ENCODE measurements around the gene COPZ1.
"Not testable (repeated sequence)": the region's sequence is repeated elsewhere in the genome, so short reads cannot be mapped to it uniquely, and the experiment has no call there.

COPZ1 gene, protein sequence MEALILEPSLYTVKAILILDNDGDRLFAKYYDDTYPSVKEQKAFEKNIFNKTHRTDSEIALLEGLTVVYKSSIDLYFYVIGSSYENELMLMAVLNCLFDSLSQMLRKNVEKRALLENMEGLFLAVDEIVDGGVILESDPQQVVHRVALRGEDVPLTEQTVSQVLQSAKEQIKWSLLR

DNA sequence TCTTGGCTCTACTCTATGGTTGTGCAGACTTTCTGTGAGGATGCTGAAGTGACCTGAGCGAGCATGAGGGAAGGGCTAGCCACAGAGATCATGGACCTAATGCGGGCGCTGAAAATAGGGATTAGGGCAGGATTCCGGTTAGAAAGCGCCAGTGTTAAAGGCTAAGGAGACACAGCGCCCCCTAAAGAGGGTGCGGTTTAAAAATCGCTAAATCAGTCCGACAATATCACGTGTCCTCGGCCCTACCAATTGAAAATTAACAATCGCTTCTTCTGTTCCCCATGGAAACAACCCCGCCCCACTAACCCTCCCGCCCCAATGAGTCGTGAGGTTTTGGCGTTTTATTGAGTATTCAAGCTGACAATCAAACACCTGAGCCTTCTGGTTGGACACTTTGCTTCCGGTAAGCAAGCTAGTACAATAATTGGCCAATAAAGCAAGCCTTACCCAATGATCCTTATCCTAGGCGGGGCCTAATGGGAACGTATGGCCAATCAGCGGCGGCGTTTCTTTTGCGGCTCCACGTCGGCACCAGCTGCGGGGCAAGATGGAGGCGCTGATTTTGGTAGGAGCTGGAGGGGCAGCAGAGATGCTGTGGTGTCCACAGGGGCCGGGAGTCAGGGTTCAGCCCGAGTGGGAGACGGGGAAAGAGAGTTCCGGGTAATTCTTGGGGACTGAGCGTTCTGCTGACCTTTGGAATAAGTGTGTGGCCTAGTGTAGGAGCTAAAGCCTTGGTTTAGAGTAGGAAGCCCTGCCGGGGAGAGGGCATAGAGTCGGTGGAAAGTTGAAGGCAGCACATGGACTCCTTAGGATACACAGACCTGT lies at the start of gene COPZ1:
Gene COPZ1, plus strand, starts transcription at position 515 of the 825 bp plus-strand sequence. Its CDS starts 33 bp downstream, at position 548.
- peak; percentile 100 for DNase-seq

DNA sequence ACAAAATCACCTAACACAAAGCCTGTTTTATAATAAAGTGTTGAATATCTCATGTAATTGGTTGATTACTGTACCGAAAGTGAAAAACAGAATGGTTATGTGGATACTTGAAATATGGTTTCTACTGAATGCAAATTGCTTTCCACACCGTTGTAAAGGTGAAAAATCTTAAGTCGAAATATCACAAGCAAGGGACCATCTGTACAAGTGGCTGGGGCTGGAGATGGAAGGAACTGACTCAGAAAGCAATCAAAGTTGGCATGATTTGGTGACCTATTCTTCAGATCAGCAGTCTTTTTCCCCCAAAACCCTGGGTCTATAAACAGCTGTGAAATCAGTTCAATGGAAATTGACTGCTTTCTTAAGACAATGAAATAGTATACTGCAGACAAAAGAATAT lies 48.6 kb upstream of the COPZ1 start:
- no peak for DNase-seq

DNA sequence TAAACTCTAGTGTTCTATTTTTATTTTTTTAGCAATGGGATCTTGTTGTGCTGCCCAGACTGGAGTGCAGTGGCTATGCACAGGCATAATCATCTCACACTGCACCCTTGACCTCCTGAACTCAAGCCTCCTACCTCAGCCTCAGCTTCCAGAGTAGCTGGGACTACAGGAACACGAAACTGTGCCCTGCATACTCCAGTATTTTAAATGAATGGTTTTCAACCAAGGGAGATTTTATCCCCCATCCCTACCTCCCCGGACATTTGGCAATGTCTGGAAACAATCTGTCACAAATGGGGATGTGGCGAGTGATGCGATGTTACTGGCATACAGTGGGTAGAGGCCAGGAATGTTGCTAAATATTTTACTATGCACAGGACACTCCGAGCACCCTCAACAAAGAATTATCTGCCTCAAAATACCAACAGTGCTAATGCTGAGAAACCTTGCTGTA lies 47.1 kb upstream of the COPZ1 start:
- DNase-seq, result peak; percentile 78

DNA sequence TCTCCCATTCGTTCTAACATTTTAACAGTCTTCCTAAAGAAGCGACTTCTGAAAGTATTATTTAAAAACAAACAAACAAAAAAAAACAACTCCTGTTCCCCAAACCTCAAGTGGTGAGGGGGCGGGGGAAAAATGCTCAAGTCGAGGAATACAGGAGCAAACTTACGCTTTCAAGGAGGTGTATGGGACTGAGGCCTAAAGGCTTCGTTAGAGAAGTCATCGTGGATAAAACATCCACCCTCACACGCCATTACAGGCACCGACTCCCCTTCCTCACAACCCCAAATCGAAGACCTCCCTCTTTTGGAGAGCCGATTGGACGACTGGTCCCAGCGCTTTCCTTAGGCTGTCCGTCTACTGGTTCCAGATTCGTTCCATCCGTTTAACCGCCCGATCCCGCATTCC lies 45.7 kb upstream of the COPZ1 start:
- DNase-seq, result no peak

DNA sequence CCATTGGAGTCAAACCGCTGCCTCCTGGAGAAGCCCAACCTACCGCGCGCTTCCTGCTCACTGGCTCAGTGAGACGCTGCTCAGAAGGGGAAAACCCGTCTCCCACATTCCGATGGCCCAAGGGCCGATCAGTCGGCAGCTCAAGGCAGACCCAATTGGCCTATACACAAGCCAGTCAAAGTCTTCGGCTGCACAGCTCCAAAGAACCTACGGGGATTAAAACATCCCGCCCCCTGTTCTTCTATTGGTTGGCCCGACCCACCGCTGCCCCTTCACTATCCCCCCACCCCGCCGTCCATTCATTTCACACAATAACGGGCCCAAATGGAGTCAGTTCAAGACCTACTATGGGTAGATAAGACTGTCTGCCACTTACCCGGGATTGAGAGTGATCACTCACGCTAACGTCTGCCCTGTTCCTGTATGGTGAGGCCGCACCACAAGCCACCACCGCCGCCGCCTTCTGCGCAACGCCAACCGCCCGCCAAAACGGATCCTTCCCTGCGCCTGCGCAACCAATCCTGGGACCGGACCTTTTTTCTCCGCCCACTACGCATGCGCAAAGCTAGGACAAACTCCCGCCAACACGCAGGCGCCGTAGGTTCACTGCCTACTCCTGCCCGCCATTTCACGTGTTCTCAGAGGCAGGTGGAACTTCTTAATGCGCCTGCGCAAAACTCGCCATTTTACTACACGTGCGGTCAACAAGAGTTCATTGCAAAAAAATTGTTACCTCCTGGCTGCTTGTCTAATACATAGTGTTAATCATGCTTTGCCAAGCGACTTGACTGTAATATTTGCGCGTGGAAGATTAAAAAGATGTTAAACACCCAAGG lies 45.1 kb upstream of the COPZ1 start, which contains the start of gene CBX5:
Gene CBX5, minus strand, starts transcription at position 491 of the 836 bp plus-strand sequence. CDS start 22,472 bp downstream, outside the sequence.
- peak; percentile 100 for DNase-seq

DNA sequence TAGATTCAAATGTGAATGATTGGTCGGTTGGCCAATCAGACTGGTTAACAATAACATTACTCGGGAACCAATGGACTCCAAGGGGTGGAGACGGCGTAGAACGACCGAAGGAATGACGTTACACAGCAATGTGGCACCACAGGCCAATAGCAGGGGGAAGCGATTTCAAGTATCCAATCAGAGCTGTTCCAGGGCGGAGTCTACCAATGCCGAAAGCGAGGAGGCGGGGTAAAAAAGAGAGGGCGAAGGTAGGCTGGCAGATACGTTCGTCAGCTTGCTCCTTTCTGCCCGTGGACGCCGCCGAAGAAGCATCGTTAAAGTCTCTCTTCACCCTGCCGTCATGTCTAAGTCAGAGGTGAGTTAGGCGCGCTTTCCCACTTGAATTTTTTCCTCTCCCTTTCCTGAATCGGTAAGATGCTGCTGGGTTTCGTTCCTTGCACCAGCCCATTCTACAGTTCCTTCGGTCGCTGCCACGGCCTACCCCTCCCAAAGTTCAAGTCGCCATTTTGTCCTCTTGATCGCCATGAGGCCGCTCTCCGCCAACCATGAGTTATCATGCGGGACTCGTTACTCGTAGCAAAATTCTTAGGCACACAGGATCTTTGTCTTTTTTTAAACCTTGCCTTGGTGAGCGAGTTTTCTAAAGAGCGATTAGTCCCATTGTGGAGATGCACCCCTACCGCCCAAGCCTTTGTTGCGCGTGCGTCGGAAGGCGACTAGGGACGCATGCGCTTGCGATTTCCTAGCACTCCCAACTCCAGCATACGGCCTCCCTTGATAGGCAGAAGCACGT lies 44.3 kb upstream of the COPZ1 start, which contains the start of gene HNRNPA1:
Gene HNRNPA1, plus strand, starts transcription at position 259 of the 793 bp plus-strand sequence. Its CDS starts 82 bp downstream, at position 341.
- DNase-seq, result peak; percentile 100

DNA sequence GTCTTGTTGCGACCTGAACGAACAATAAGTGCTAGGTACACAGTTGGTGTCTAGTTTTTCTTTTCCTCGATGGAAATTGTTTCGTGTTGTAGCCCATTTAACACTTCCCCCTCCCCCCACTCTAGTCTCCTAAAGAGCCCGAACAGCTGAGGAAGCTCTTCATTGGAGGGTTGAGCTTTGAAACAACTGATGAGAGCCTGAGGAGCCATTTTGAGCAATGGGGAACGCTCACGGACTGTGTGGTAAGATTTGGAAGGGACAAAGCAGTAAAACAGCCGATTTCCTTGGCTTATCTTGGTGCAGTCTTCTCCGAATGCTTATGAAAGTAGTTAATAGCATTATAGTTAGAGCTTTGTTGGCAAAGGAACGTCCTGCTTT lies 43.7 kb upstream of the COPZ1 start:
- not testable (repeated sequence) for DNase-seq

DNA sequence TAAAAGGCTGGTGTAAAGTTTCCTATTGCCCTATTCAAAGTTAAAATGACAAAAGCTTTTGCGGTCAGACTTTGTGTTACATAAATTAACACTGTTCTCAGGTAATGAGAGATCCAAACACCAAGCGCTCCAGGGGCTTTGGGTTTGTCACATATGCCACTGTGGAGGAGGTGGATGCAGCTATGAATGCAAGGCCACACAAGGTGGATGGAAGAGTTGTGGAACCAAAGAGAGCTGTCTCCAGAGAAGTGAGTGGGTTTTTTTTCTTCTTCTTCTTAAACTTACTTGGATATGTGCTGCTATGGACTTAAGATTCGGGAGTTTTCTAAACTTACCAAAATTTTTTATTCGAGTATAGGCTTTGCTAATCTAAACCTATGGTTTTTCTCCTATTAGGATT lies 43.2 kb upstream of the COPZ1 start:
- DNase-seq, result not testable (repeated sequence)

DNA sequence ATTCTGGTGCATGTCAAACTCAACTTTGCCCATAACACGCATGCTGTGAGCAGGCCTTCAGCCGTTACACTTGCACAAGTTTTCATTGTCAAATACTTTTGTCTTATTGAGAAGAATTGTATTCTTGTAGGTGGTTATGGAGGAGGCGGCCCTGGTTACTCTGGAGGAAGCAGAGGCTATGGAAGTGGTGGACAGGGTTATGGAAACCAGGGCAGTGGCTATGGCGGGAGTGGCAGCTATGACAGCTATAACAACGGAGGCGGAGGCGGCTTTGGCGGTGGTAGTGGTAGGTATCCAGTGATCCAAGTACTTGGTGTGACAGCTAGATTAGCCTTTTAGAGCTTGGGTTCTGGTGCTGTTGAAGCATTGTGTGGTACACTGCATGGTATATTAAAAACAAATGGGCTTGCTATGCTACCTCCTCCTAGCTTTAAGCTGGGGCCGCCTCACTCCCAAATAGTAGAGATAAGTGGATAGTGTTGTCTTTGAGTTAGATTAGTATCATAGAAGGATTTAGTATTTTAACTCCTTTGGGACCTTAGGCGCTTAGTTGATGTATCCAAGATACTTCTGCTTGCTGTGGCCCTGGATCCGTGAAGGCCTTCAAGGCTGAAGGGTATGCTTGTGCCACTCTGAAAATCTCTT lies 41.9 kb upstream of the COPZ1 start:
- no peak for DNase-seq

DNA sequence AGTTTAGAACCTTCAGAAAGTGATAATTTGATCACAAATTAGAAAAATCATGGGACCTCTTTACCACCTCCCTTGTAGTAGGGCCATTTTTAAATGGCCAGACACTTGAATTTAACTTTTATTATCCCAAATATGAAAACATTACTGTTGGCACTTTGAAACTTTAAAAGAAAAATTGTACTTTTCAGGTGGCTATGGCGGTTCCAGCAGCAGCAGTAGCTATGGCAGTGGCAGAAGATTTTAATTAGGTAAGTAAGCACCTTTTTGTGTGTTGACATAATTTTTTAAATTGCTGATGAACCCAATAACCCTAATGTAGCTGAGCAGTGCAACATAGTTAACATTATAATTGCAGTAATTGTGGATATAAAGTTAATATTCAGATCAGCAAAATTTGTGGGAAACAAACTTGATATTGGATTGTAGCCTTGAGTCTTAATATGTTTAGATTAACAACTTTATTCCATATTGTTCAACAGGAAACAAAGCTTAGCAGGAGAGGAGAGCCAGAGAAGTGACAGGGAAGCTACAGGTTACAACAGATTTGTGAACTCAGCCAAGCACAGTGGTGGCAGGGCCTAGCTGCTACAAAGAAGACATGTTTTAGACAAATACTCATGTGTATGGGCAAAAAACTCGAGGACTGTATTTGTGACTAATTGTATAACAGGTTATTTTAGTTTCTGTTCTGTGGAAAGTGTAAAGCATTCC lies 40.7 kb upstream of the COPZ1 start:
- DNase-seq, result not testable (repeated sequence)

DNA sequence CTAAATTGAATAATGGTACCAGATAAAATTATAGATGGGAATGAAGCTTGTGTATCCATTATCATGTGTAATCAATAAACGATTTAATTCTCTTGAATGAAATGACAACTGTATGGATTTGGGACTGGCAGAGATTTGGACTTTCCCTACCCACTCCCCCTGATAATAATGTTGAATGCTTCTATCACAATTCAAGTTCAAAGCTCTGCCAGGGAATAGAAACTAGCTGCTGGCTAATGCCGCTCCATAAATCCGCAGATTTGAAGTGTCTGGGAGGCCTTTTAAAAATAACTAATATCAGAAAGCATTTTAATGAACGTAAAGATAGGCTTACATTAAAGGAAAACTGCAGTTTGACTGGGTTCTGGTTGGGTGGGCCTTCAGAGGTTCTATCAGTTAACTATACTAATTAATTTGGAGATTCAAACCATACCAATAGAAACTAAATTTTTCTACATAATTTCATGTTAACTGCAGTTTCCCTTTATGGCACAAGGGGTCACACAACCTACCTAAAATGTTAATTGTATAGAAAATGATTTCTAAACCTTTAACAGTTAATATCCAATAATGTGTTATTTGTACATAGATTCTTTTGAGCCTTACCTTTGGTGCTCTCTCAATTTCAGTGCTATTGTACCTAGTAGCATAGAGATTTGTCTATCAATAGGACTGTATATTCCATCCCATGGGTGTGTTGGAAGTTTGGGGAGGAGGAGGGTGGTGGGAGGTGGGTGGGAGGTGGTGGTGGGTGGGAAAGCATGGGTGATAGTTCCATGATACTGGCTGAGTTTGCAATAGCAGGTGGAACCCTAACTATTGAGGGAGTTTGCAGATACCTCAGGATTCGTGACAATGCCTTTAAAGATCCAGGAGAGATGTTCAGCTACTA lies 39.5 kb upstream of the COPZ1 start:
- DNase-seq, result no peak

DNA sequence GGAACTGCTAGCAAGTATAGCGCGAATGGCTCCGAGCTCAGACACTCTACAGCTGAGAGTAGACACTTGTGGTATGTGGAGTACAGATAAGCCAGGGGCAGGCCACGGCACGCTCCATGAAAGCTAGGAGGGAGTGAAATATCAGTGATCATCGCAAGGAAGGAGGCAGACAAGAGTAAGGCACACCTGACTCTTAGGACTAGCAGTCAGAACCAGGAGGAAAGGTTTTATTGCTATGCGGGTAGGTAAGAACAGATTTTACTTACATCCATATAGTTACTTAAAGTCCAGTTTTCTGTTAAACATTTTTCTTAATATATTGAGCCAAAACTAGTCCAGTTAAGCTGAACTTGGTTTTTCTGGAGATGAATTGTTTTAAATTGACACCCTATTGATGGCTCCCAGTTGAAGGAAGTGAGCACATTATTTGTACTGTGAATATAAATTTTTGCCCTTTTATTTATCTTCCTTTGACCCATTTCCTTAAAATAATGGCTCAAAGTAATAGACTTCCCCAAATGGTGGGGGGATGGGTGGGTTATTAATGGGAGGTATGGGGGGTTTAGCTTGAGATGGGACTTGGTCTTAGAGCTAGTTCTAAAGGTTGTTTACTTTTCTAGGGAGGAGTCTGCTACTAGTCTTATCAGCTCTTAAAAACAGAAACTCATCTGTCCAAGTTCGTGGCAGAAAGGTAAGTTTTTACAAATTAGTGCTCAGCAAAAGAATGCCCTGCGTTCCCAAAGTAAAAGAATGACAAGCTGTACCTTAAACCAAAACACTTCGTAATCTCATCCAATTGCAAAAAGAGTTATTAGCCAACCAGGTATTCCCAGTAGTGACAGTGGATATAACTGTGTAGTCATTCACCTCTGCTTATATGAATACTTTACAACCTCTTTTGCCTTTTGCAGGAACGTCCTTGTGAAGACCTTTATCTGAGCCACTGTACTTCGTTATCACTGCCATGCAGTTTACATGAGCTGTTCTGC lies 38.6 kb upstream of the COPZ1 start:
- no peak for DNase-seq

DNA sequence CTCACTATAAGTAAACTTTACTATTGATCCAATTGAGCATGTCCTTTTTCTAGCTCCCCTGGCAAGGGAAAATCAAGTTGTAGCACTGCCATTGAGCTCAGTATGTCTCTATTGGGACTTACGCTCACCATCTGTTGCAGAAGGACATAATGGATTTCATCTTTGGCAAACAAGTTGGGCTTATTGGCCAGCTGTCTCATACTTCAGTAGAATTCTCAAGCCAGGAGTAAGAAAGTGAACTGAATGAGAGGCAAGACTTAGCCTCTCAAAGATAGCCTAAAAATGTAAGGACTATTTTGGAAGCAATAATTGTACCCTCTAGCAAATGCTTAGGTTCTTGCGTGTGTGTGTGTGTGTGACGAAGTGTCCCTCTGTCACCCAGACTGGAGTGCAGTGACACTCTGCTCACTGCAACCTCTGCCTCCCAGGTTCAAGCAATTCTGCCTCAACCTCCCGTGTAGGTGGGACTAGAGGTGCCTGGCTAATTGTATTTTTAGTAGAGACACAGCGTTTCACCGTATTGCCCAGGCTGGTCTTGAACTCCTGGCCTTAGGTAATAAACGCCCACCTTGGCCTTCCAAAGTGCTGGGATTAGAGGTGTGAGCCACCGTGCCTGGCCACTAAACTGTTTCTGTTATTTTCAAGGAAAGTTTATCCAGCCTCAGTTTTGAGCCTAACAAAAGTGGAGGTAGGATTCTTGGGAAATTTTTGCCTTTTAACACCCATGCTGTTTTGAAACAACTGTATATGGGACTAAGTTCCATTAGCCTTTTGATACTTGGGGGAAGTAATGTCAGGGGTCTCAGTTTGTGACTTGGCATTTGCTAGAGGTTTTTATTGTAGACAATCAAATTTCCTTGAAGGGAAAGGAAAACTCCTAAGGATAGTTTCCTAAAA lies 37.4 kb upstream of the COPZ1 start:
- DNase-seq, result peak; percentile 29

DNA sequence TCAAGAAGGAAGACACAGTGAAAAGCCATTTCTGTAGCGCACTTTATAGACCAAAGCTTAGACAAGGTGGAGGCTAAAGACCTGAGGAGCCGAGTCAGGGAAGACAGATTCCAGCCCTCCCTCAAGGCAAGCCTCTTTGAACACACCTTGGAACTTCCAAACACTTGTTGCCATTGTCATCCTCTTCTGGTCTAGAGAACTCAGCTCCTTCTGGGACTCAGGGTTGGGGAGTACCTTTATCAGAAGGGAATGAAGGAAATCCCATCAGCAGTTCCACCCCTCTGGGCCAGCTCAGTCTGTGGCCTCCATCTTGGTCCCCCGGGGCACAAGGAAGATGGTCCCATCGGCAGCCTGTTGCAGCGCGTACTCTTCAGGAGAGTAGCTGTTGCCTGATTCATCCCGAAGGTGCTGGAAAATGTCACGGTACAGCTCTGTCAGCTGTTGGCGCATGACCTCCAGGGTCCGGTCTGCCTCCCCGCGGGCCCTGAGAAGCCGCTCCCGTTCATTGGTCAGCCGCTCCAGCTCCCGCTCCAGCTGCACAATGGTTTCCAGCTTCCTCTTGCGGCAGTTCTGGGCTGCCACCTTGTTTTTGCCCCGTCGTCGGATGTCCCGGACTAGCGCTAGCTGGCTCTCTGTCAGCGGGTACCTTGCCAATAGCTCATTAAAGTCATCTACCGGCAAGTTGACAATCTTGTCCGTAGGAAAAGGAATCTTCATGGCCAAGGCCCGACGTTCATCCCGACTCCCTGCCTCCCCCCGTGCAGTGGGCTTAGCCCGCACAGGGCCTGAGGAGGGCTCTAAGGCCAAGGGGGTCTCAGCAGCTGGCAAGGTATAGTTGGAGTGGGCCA lies 32.6 kb upstream of the COPZ1 start:
- DNase-seq, result no peak

DNA sequence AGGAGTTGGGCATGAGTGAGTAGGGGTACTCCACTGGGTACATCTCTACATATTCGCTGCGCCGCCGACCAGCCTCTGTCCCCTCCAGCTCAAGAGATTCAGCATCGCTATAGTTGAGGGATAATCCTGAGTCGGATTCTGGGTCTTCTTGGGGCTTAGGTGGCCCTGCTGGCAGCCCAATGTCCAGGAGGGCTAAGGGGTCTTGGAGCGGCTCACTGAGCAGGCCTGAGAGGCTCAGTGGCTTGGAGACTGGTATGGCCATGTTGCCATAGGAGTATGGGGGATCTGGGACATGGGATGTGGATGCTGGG lies 32.0 kb upstream of the COPZ1 start:
- DNase-seq, result no peak

DNA sequence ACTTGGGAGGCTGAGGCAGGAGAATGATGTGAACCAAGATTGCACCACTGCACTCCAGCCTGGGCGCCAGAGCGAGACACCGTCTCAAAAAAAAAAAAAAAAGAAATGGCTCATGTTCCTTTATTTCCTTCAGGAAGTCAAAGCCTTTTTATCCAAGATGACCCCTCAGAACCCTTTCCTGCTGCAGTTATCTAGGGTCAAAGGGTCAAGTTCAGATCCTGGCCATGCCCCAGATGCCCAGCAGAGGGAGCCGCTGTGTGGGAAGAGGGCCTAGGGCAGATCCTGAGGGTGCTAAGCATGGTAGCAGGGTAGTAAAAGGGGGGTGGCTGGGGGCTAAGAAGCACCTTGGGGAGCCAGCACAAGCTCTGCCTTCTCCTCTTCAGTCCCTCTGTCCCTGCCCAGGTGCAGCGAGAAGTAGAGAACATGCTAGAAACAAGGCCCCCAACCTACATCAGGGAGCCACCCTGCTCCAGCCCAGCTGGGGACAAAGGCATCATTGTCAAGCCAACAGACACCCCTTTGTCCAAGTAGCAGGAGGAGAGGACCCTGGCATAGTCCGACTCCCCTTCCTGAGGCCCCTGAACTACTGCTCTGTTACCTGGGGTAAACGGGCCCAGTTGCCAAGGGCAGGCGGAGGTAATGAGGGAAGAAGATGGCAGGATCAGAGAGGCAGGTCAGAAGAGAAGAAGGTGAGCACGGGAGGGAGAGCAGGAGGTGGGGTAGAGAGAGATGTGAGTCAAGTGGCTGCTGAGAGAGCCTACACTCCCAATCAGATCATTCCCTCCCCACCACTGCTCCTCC lies 30.6 kb upstream of the COPZ1 start:
- peak; percentile 39 for DNase-seq
